ENCODE measurements around the gene SLIT1. TPM values are rescaled to one million over a fixed set of nuclear protein-coding genes. Genes with fewer than 3 reads are reported as not detected.

The SLIT1 gene
- total RNA-seq, 4 donors from 2014 or later, result 0.04 to 0.13 TPM; not detected in 2

GRCh38 chr10:97140049-97140846 lies 45.5 kb downstream of the SLIT1 start:
- TF ChIP-seq CTCF (IDR thresholded peaks at IDR 0.05), result no peak
- TF ChIP-seq POLR2AphosphoS5 (IDR thresholded peaks at IDR 0.05), result no peak
- TF ChIP-seq EP300 (IDR thresholded peaks at IDR 0.05), result no peak
- no peak for TF ChIP-seq POLR2A (IDR thresholded peaks at IDR 0.05)
- Histone ChIP-seq H3K4me1 (no peaks in the 10 kb centered on the region), H3K36me3 (no peaks in the 10 kb centered on the region), H3K4me3 (no peak overlapping the region), H3K9me3 (peaks cover 0 to 6% (median 0%) of the 10 kb centered on the region in 3 donors), H3K27me3 (peaks cover 33% of the 10 kb centered on the region), H3K27ac (no peak overlapping the region)
- no peak for ATAC-seq
- 56 to 70% methylated on average over 9 to 19 of the region's 23 CpGs for WGBS, 2 donors (ENCODE audit: low coverage in 1 of 2)

- Histone ChIP-seq H3K36me3 (no peaks in the 10 kb centered on the region), H3K9me3 (peaks cover 0 to 6% (median 0%) of the 10 kb centered on the region in 3 donors), H3K4me1 (no peaks in the 10 kb centered on the region), H3K27ac (no peak overlapping the region), H3K4me3 (no peak overlapping the region), H3K27me3 (peaks cover 33% of the 10 kb centered on the region)
- no peak for ATAC-seq
- 84% methylated on average over 4 of the region's 6 CpGs; no CpG with 5 or more reads in 1 of the 2 donors for WGBS, 2 donors (ENCODE audit: low coverage in 1 of 2)
- TF ChIP-seq POLR2A (IDR thresholded peaks at IDR 0.05), result no peak
- TF ChIP-seq EP300 (IDR thresholded peaks at IDR 0.05), result no peak
- no peak for TF ChIP-seq POLR2AphosphoS5 (IDR thresholded peaks at IDR 0.05)
- no peak for TF ChIP-seq CTCF (IDR thresholded peaks at IDR 0.05)
These were observed 46.1 kb downstream of the SLIT1 start for GRCh38 chr10:97139651-97140048.

- Histone ChIP-seq H3K27me3 (peaks cover 33% of the 10 kb centered on the region), H3K4me3 (no peak overlapping the region), H3K4me1 (no peaks in the 10 kb centered on the region), H3K9me3 (peaks cover 0 to 6% (median 0%) of the 10 kb centered on the region in 3 donors), H3K27ac (no peak overlapping the region), H3K36me3 (no peaks in the 10 kb centered on the region)
- no peak for TF ChIP-seq POLR2AphosphoS5 (IDR thresholded peaks at IDR 0.05)
- TF ChIP-seq EP300 (IDR thresholded peaks at IDR 0.05), result no peak
- TF ChIP-seq CTCF (IDR thresholded peaks at IDR 0.05), result no peak
- no peak for TF ChIP-seq POLR2A (IDR thresholded peaks at IDR 0.05)
- WGBS, 2 donors (ENCODE audit: low coverage in 1 of 2), result 67 to 78% methylated on average over 1 to 6 of the region's 7 CpGs
- ATAC-seq, result no peak
These were observed 46.9 kb downstream of the SLIT1 start for GRCh38 chr10:97138846-97139245.

GRCh38 chr10:97138174-97138573 lies 47.6 kb downstream of the SLIT1 start:
- H3K4me1 ChIP-seq, result no peaks in the 10 kb centered on the region
- 58 to 67% methylated on average over 7 to 9 of the region's 15 CpGs for WGBS, 2 donors (ENCODE audit: low coverage in 1 of 2)
- H3K4me3 ChIP-seq, result no peak overlapping the region
- H3K36me3 ChIP-seq, result no peaks in the 10 kb centered on the region
- peaks cover 0 to 6% (median 0%) of the 10 kb centered on the region in 3 donors for H3K9me3 ChIP-seq
- TF ChIP-seq CTCF (IDR thresholded peaks at IDR 0.05) (no peak), POLR2AphosphoS5 (IDR thresholded peaks at IDR 0.05) (no peak), EP300 (IDR thresholded peaks at IDR 0.05) (no peak), POLR2A (IDR thresholded peaks at IDR 0.05) (no peak)
- no peak overlapping the region for H3K27ac ChIP-seq
- ATAC-seq, result no peak
- H3K27me3 ChIP-seq, result peaks cover 33% of the 10 kb centered on the region

- Histone ChIP-seq H3K4me3 (no peak overlapping the region), H3K27me3 (peaks cover 23% of the 10 kb centered on the region), H3K27ac (no peak overlapping the region), H3K4me1 (peaks cover 0 to 2% (median 0%) of the 10 kb centered on the region in 3 donors), H3K36me3 (no peaks in the 10 kb centered on the region), H3K9me3 (no peaks in the 10 kb centered on the region)
- ATAC-seq, result no peak
- TF ChIP-seq EP300 (IDR thresholded peaks at IDR 0.05) (no peak), POLR2AphosphoS5 (IDR thresholded peaks at IDR 0.05) (no peak), POLR2A (IDR thresholded peaks at IDR 0.05) (no peak), CTCF (IDR thresholded peaks at IDR 0.05) (no peak)
- WGBS, 2 donors (ENCODE audit: low coverage in 1 of 2), result 87% methylated on average over 3 of the region's 3 CpGs; no CpG with 5 or more reads in 1 of the 2 donors
These were observed 49.0 kb downstream of the SLIT1 start for GRCh38 chr10:97136756-97137155.
